ENCODE measurements around the gene CCM2.
A peak's percentile ranks its signal among the peaks of the same experiment; 100 is the strongest.

Gene CCM2

DNA sequence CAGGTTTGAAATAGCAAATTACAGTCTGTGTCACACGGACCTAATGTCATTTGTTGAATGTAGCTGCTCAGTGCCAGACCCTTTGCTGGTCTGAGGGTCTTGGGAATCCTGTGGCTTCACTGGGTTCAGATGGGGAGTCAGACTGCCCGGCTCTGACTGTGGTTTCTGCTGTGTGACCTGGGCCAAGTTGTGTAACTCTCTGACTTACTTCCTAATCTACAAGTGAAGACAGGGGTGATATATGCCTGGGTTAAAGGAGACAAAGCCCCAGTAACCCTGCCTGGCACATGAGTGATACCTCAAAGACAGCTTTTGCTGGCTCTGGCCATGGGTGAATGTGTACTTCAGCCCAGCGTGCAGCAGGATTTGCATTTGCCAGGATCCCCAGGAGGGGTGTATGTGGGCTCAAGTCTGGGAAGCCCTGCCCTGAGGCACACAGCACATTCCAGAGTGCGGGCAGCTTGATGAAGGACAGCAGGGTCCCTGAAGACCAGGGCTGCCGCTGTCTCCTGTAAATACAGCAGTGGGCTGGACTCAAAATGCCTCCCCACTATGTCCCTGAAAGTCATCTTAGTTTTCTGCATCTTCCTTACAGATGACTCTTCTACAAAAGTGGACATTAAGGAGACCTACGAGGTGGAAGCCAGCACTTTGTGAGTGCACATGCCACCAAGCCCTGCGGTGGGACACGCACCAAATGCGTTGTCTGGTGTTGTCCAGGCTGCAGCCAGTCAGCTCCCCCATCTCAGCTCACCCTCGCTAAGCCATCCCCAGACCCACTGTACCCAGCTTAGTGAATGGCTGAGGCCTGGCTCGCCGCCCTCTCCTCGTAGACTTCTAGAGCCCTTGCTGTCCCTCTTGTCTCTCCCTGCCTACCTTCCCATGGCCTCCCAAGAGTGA lies 72.4 kb downstream of the CCM2 start:
- Mint-ChIP-seq H3K36me3 (ENCODE audit: low read depth) (peaks cover 98% of the 10 kb centered on the region), H3K9me3 (no peaks in the 10 kb centered on the region), H3K27me3 (no peaks in the 10 kb centered on the region), H3K4me3 (no peak overlapping the region), H3K4me1 (ENCODE audit: low read depth) (peaks cover 30% of the 10 kb centered on the region), H3K27ac (peak overlapping the region; percentile 57)
- intact Hi-C loops (cut with micrococcal nuclease): no loop called here

DNA sequence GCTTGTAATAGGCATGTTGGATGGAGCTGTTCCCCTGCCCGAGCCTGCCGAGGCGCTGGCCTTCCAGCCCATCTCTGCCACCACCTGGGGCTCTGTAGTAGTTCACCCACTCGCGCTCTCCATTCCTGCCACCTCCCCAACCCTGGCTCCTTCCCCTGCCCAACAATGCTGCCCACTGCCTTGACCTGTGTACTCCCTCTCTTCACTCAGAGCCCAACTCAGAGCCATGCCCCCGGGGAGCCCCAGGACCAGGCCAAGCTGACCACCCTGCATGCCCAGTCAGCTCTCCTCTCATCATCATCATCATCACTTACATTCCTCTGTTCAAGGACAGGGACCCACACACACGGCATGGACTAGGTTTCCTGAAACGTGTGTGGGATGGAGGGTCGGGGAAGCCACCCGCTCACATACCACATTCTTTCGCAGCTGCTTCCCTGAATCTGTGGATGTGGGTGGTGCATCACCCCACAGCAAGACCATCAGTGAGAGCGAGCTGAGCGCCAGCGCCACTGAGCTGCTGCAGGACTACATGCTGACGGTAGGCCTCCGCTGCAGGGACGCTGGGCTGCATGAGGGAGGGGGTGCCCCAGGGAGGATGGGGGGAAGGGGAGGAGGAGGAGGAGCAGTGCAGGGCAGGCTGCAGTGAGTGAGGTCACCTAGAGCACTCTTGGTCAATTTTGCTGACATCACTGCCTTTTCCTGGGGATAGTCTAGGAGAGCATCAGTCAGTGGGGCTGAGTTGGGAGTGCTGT lies 73.2 kb downstream of the CCM2 start:
- Mint-ChIP-seq H3K36me3 (ENCODE audit: low read depth) (peaks cover 90% of the 10 kb centered on the region), H3K9me3 (no peaks in the 10 kb centered on the region), H3K4me1 (ENCODE audit: low read depth) (peaks cover 22% of the 10 kb centered on the region), H3K27ac (peak overlapping the region; percentile 57), H3K4me3 (no peak overlapping the region), H3K27me3 (no peaks in the 10 kb centered on the region)
- intact Hi-C loops (cut with micrococcal nuclease): no loop called here

DNA sequence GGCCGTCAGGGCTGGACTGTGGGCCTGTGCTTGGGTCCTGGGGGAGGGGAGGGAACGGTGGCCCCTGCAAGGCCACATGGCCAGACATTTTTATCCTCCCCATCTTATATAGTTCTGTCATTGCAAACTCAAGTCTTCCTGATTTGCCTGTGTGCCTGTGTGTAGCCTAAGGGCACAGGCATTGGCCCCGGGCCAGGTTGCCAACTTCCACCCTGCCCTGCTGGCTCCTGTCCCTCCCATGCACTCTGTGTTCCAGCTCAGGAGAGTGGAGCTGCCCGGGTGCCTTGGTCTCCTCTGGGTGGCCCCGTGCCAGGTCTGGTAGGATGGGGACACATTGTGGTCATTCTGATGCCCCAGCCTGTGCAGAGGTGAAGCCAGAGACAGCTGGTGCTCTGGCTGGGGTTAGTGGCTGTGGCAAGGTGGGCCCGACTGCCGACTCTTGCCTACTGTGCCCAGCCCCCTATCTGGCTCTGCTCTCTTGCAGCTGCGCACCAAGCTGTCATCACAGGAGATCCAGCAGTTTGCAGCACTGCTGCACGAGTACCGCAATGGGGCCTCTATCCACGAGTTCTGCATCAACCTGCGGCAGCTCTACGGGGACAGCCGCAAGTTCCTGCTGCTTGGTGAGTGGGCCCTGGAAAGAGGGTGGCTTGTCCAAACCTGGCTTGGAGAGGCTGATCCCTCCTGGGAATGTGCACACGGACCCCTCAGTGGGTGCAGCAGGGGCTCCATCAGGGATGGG lies 74.0 kb downstream of the CCM2 start:
- Mint-ChIP-seq H3K27ac (no peak overlapping the region), H3K4me3 (no peak overlapping the region), H3K36me3 (ENCODE audit: low read depth) (peaks cover 83% of the 10 kb centered on the region), H3K4me1 (ENCODE audit: low read depth) (peaks cover 15% of the 10 kb centered on the region), H3K27me3 (no peaks in the 10 kb centered on the region), H3K9me3 (no peaks in the 10 kb centered on the region)
- intact Hi-C loops (cut with micrococcal nuclease): no loop called here

DNA sequence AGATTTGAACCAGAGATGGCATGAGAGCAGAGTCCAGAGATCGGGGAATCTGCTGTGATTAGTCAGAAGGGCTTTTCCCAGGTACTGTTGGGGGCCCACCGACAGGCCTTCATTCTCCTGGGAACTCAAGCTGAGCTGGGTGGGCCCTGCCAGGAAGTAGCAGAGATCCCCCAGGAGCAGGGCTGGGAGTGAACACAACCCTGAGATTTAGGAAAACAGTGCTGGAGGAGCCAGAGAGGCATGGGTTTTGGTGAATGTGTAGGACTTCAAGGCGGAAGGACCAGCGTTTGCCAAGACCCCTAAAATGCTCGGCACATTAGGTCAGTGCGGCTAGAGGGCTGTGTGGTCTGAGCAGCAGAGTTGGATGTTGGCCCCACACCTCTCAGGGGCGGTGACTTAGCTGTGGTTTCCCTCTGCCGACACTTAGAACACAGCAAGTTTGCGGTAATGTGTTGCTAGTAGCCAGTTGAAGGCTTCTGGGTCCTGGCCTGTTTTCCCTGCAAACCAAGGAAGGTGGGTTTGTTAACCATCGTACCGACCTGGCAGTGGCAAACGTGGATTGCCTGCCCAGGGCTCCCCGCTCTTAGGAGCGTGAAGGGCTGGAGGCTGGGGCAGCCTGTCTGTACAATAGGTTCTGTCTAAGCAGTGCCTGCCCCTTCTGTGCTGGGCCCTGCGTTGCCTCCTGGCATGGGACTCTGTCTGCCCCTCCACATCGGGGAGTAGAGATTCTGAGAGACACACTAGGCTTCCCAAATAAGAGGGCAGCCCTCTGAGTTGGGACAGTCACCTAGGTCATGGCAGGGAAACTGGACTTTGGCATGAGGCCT lies 74.7 kb downstream of the CCM2 start:
- intact Hi-C loops (cut with micrococcal nuclease): no loop called here
- H3K27me3 Mint-ChIP-seq: no peaks in the 10 kb centered on the region
- H3K4me1 Mint-ChIP-seq (ENCODE audit: low read depth): peaks cover 21% of the 10 kb centered on the region
- no peak overlapping the region for H3K27ac Mint-ChIP-seq
- H3K4me3 Mint-ChIP-seq: no peak overlapping the region
- H3K9me3 Mint-ChIP-seq: no peaks in the 10 kb centered on the region
- peaks cover 75% of the 10 kb centered on the region for H3K36me3 Mint-ChIP-seq (ENCODE audit: low read depth)

DNA sequence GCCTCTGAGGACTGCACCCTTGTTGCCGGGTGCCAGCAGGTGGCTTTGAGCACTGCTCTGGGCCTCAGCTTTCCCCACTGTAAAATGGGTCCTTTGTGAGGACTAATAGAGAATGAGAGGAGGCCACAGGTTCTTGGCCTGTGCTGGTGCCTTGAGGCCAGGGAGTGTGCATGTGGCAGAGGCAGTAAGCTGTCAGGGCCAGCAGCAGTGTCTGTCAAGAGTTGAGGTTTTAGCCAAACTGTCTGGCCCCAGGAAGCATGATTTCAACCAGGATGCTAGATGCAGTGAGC lies 75.3 kb downstream of the CCM2 start:
- no peaks in the 10 kb centered on the region for H3K9me3 Mint-ChIP-seq
- H3K27ac Mint-ChIP-seq: no peak overlapping the region
- intact Hi-C loops (cut with micrococcal nuclease): no loop called here
- H3K36me3 Mint-ChIP-seq (ENCODE audit: low read depth): peaks cover 69% of the 10 kb centered on the region
- H3K4me3 Mint-ChIP-seq: no peak overlapping the region
- H3K27me3 Mint-ChIP-seq: no peaks in the 10 kb centered on the region
- H3K4me1 Mint-ChIP-seq (ENCODE audit: low read depth): peaks cover 27% of the 10 kb centered on the region

DNA sequence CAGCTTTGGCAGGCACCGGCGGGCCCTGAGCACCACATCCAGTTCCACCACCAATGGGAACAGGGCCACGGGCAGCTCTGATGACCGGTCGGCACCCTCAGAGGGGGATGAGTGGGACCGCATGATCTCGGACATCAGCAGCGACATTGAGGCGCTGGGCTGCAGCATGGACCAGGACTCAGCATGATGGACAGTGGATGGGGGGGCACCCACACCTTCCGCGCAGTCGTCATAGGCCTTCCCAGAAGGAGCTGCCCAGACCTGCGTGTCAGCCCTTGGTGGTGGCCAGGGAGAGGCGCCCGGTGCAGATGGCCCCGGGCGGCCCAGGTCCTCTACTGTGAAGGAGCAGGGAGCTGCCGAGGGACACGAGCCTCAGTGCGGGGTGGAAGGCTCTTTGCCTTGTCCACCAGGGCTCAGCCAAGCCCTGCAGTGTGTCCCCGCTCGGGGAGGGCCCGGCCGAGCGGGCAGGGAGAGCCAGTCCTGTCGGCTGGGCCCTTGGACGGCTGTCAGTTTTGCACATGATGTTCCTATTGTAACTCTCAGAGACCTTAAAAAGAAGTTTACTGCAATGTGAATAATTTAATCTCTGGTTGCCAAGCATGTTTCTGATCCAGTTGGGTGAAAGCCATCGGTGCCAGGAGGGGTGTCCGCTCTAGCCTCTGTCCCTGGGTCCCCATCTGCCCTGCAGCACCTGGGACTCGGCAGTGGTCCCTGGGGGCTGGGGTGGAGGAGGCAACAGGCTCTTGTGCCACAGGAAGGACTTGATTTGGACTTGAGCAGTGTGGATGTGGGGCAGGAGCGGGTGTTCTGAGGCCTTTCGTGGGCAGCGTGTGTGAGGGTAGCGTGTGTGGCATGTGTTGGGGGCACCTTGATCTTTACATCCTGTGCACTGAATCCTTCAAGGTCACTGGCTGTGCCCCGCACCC lies 76.1 kb downstream of the CCM2 start:
- Mint-ChIP-seq H3K27ac (no peak overlapping the region), H3K36me3 (ENCODE audit: low read depth) (peaks cover 61% of the 10 kb centered on the region), H3K9me3 (no peaks in the 10 kb centered on the region), H3K4me3 (no peak overlapping the region), H3K27me3 (no peaks in the 10 kb centered on the region), H3K4me1 (ENCODE audit: low read depth) (peaks cover 33% of the 10 kb centered on the region)
- intact Hi-C loops (cut with micrococcal nuclease): no loop called here

DNA sequence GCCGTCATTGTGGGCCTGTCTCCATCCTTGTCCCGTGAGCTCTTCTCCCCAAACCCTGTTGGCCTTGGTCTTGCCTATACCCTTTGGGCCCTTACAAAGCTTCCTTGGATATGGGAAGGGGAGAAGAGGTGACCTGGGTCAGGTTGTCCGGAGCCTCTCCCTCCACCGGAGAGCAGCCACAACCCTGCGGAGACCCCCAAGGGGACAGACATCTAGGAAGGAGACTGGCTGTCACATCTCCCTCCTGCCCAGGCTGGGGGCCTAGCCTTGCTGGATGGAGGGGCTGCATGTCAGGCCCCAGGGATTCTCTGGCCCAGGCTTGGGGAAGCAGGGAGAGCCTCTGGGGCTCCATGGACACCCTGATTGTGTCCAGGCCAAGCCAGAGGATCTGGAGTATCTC lies 76.9 kb downstream of the CCM2 start:
- peaks cover 53% of the 10 kb centered on the region for H3K36me3 Mint-ChIP-seq (ENCODE audit: low read depth)
- no peak overlapping the region for H3K27ac Mint-ChIP-seq
- H3K9me3 Mint-ChIP-seq: no peaks in the 10 kb centered on the region
- H3K4me1 Mint-ChIP-seq (ENCODE audit: low read depth): peaks cover 27% of the 10 kb centered on the region
- no peak overlapping the region for H3K4me3 Mint-ChIP-seq
- no peaks in the 10 kb centered on the region for H3K27me3 Mint-ChIP-seq
- intact Hi-C loops (cut with micrococcal nuclease): no loop called here

DNA sequence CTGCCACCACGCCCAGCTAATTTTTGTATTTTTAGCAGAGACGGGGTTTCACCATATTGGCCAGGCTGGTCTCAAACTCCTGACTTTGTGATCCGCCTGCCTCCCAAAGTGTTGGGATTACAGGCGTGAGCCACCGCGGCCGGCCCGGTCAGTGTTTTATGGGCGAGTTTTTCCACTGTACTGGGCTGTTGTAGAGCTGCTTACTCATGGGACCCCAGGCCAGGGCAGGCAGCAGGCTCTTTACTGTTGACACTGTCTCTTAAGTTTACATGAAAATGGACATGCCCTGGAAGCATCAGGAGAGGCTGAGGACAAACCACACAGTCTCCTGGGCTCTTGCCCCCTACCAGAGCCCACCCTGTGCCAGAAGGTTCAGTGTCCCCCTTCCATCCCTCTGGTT lies 77.6 kb downstream of the CCM2 start:
- Mint-ChIP-seq H3K4me3 (no peak overlapping the region), H3K4me1 (ENCODE audit: low read depth) (peaks cover 27% of the 10 kb centered on the region), H3K27me3 (no peaks in the 10 kb centered on the region), H3K9me3 (no peaks in the 10 kb centered on the region), H3K36me3 (ENCODE audit: low read depth) (peaks cover 46% of the 10 kb centered on the region), H3K27ac (peak overlapping the region; percentile 9)
- intact Hi-C loops (cut with micrococcal nuclease): no loop called here

DNA sequence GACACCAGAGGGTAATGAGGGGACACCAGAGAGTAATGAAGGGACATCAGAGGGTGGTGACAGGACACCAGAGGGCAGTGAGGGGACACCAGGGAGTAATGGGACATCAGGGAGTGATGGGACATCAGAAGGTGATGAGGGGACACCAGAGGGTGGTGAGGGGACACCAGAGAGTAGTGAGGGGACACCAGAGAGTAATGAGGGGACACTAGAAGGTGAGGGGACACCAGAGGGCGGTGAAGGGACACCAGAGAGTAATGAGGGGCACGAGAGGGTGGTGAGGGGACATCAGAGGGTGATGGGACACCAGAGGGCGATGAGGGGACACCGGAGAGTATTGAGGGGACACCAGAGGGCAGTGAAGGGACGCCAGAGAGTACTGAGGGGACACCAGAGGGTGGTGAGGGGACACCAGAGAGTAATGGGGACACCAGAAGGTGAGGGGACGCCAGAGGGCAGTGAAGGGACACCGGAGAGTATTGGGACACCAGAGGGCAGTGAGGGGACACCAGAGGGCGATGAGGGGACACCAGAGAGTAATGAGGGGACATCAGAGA lies 78.2 kb downstream of the CCM2 start:
- intact Hi-C loops (cut with micrococcal nuclease): loop anchor here (2.0 kb wide), 1 partner anchor 59 kb away; no protein-coding TSS in a partner anchor
- Mint-ChIP-seq H3K4me3 (no peak overlapping the region), H3K27ac (peak overlapping the region; percentile 9), H3K27me3 (no peaks in the 10 kb centered on the region), H3K9me3 (no peaks in the 10 kb centered on the region), H3K4me1 (ENCODE audit: low read depth) (peaks cover 20% of the 10 kb centered on the region), H3K36me3 (ENCODE audit: low read depth) (peaks cover 40% of the 10 kb centered on the region)

DNA sequence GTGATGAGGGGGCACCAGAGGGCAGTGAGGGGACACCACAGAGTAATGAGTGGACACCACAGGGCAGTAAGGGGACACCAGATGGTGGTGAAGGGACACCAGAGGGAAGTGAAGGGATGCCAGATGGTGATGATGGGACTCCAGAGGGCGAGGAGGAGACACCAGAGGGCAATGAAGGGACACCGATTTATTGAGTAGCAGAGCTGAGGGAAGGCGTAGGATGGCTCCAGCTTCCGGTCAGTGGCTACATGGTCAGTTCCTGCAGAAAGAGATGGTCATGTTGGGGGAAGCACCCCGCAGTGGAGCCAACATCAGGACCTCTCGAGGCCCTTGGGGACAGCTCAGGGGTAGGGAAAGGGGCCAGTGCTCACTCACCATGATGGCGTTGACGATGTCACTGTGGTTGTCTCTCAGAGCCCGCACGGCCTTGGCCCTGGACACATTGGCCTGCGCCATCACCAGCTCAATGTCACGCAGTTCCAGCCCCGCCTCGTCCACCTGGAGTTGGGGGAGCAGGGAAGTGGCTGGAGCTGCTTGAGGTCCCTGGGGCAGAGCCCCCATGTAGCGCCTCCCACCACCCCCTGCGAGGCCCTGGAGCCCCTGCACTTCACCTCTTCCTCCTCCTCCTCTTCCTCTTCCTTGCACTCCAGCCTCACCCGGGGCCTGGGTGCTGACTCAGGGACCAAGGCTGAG lies 80.4 kb downstream of the CCM2 start:
- no peaks in the 10 kb centered on the region for H3K9me3 Mint-ChIP-seq
- peaks cover 18% of the 10 kb centered on the region for H3K4me1 Mint-ChIP-seq (ENCODE audit: low read depth)
- peak overlapping the region; percentile 29 for H3K27ac Mint-ChIP-seq
- H3K4me3 Mint-ChIP-seq: no peak overlapping the region
- H3K27me3 Mint-ChIP-seq: no peaks in the 10 kb centered on the region
- intact Hi-C loops (cut with micrococcal nuclease): no loop called here
- peaks cover 18% of the 10 kb centered on the region for H3K36me3 Mint-ChIP-seq (ENCODE audit: low read depth)

DNA sequence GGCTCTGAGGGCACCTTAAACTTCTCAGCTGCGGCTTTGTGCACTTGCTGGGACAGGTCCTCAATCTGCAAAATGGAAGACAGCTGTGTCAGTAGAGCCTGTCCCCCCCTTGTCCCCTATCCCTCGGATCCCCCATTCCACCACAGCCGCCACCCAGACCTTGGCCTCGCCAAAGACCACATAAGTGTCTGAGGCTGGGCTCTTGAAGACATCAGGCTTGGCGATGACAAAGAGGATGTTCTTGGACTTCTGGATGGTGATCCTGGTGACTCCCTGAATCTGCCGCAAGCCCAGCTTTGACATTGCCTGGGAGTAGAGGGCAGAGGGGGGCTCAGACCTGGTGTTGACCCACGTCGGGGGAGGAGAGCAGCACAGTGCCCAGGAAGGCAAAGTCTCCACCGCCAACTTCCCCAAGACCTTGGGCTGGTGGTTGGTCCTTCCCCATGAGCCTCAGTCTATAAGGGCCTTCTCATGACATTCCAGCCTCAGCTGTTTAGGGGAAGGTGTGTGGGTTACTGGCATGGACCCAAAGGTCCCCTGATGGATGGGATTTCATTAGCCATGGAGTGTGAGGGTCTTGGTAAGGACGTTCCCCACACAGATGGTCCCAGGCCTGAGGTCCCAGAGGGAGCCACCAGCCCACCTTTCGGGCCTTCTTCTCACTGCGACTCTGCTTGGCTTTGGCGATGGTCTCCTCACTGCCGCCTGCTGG lies 81.1 kb downstream of the CCM2 start:
- intact Hi-C loops (cut with micrococcal nuclease): no loop called here
- Mint-ChIP-seq H3K9me3 (no peaks in the 10 kb centered on the region), H3K27me3 (no peaks in the 10 kb centered on the region), H3K4me3 (no peak overlapping the region), H3K4me1 (ENCODE audit: low read depth) (peaks cover 18% of the 10 kb centered on the region), H3K36me3 (ENCODE audit: low read depth) (peaks cover 11% of the 10 kb centered on the region), H3K27ac (peak overlapping the region; percentile 29)

DNA sequence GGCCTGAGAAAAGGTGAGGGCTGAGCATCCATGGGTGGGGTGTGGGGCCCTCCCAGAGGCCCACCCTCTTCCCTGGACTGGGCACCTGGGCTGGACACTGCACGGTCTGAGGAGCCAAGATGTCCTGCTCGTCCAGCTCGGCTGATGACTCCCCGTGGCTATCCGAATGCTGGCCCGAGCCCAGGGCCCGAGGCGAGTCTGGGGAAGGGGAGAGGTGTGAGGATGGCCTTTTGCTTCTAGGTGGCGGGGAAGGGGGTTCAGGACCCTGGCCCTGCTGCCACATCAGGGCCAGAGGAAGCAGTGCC lies 81.6 kb downstream of the CCM2 start:
- H3K27ac Mint-ChIP-seq: no peak overlapping the region
- no peaks in the 10 kb centered on the region for H3K9me3 Mint-ChIP-seq
- H3K4me3 Mint-ChIP-seq: no peak overlapping the region
- peaks cover 6% of the 10 kb centered on the region for H3K36me3 Mint-ChIP-seq (ENCODE audit: low read depth)
- intact Hi-C loops (cut with micrococcal nuclease): no loop called here
- H3K4me1 Mint-ChIP-seq (ENCODE audit: low read depth): peaks cover 18% of the 10 kb centered on the region
- H3K27me3 Mint-ChIP-seq: peaks cover 2% of the 10 kb centered on the region

Data from dendritic cell treated with granulocyte-macrophage colony-stimulating factor and Interleukin-4, amounts not matched to agents 40 ng/mL and 50 ng/mL, for 4 days (primary cell).